ENCODE data around the gene ZNF274.

- no peak for TF ChIP-seq POLR2A (IDR thresholded peaks at IDR 0.05)
- TF ChIP-seq CTCF (IDR thresholded peaks at IDR 0.05), result no peak
These were observed 28.6 kb upstream of the ZNF274 start for GRCh38 chr19:58154287-58154678.

Measured in uterus (tissue), 2 donors.